T follicular helper cell (primary cell): ENCODE data around the gene GUCA1A.
"Not testable (repeated sequence)": the region's sequence is repeated elsewhere in the genome, so short reads cannot be mapped to it uniquely, and the experiment has no call there.

Experiments
- DNase-seq: peaks from one replicate; pipeline ENCODE4 v3.0.0-alpha.2; 2020; ENCODE audit warnings: low read depth

Gene GUCA1A

GRCh38 chr6:42177514-42178364 is 4.6 kb downstream of the GUCA1A start:
- no peak for DNase-seq

DNA sequence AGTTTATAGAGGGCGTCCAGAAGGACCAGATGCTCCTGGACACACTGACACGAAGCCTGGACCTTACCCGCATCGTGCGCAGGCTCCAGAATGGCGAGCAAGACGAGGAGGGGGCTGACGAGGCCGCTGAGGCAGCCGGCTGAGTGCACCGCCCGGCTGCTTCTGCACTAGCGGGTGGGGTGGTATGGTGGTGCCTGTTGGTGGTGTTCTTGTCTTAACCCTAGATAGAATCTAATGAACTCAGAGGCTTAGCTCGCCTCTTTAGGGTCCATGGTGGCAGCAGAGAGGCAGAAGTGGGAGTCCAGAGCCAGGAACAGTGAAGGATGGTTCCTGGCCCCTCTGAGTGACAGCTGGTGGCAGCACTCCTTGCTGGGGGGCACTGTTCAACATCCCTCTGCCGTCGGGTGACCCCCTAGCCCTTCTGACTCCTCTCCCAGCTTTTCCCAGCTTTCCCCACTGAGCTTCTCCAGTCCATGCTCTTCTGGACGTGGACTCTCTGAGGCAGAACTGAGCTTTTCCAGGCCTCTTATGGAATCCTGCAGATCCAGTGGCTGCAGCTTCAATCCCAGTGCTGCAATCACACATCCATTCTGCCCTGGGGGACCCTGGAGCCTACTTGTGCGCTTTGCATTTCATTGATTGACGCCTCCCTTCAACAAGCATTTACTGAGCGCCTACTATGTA is 6.2 kb downstream of the GUCA1A start:
- no peak for DNase-seq

GRCh38 chr6:42179945-42180313 is 6.8 kb downstream of the GUCA1A start:
- no peak for DNase-seq

GRCh38 chr6:42182101-42182500 is 8.9 kb downstream of the GUCA1A start:
- no peak for DNase-seq

DNA sequence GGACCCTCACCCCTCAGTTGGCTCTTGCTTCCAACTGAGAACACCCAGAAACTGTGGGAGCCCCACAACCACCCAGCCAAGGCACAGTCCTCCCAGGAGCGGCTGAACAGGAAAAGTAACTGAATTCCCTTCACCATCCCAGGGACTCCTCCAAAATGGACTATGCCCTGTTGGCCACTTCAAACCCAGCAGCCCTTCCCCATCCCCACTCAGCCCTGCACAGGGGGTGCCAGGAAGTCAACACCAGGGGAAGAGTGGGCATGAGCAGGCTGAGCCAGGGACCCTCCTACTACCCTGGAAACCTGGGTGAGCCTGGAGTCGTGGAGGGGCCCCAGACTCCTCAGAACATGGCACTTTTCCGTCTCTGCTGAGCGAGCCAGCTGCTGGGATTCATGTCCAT is 11.3 kb downstream of the GUCA1A start:
- no peak for DNase-seq

GRCh38 chr6:42185597-42185996 is 12.4 kb downstream of the GUCA1A start:
- DNase-seq: no peak

DNA sequence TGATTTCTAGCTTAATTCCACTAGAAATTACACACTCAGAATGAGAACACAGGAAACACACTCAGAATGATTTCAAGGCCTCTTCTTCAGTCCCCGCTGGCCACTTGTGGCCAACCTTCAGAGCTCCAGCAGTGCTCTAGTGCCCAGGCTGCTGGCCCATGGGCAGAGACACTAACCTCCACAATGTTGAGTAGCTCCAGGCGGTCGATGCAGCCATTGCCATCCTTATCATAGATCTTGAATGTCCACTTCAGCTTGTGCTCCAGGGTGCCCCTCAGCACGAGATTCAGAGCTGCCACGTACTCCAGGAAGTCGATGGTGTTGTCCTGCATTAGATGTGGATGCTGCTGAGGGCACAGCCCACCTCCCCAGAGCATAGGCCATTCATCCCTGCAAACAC is 15.2 kb downstream of the GUCA1A start:
- no peak for DNase-seq

DNA sequence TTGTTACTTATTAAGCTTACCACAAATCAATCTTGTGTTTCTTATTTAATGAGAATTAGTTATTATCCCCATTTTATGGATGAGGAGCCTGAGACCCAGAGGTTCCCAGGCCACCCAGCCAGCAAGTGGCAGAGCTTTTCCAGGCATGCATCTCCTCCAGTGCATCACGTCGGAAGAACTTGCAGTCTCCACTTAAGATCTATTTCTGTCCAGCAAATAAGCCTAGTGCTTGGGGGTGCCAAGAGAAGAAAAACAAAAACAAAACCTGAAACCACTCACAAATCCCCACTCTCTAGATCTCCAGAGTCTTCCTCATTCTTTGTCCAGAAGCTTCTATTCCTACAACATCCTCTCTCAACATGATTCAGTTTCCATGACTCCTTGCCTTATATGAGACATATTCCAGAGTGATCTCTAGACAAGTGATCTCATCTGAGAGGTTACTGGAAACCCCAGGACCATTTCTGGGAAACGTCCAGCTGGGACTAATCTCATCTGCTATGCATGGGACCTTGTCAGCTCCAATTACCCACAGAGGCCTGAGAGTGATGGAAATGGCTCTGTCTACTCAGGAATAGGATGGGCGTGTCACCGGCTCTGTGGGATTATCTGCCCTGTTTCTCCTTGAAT is 17.5 kb downstream of the GUCA1A start:
- no peak for DNase-seq

GRCh38 chr6:42192385-42192784 is 19.2 kb downstream of the GUCA1A start:
- not testable (repeated sequence) for DNase-seq

DNA sequence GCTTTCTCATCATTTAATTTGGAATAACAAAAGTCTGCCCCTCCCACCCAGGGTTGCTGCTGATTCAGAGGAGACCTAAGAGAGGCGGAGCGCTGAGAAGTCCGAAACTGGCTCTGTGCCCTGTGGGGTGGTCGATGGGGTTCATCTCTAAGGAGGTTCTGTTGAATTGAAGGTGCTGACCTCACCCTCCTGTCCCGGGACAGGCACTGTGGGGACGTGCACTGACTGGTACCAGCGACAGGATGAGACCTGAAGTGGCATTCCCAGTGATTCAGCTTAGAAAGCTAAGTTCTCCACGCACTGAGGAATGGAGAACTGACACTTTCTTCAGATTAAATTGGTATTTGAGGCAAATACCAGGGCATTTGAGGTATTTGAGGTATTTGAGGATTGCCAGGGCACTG is 20.3 kb downstream of the GUCA1A start:
- no peak for DNase-seq

- DNase-seq: no peak
These were observed 20.9 kb downstream of the GUCA1A start for GRCh38 chr6:42194056-42194455.

DNA sequence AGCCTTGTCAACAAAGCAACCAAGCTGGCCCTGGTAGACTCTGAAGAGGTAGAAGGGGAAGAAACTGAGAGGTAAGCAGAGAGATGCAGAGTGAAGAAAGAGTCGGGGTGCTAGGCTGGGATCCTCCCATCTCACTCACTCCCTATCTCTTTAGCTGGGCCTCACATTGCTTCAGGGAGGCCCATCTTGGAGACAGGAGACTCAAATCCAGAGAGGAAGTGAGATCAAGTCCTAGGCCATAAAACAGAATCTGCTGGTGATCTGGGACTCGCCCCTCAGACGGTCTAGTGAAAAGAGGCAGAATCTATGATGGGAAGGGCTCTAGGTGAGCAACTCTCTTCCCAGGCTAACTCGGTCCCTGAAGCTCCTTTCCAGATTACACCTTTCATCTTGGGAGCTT is 22.3 kb downstream of the GUCA1A start:
- DNase-seq: no peak

GRCh38 chr6:42197555-42198362 is 24.6 kb downstream of the GUCA1A start:
- DNase-seq: no peak

DNA sequence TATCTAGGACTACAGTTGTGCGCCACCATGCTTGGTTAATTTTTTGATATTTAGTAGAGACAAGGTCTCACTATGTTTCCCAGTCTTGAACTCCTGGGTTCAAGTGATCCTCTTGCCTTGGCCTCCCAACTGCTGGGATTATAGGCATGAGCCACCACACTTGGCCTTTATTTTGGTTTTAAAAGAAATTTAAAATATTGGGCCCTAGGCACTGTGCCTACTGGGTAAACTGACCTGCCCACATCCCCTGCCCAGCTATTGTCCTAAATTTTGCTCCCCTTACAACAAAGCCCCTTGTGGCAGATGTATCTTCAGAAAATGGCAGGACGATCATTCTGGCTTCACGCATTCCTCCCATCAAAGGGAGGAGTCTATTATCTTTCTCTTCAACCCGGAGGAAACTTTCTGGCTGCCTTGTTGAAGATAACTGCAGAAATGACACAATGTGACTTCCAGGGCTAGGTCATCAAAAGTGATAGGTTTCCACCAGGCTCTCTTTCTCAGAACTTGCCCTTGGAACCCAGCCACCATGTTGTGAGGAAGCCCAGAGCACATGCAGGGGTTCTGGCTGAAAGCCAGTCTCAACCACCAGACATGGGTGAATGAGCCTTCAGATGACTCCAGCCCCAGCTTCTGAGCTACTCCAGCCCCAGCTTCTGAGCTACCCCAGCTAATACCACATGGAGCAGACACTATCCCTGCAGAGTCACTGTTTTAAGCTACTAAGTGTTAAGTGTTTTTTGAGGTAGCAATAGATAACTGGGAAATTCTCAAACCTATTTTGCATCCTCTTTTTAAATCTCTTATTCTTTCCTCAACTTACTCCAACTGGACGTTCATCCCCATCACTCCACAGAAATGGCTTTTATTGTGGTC is 26.2 kb downstream of the GUCA1A start:
- no peak for DNase-seq

GRCh38 chr6:42200035-42200434 is 26.9 kb downstream of the GUCA1A start:
- DNase-seq: no peak

DNA sequence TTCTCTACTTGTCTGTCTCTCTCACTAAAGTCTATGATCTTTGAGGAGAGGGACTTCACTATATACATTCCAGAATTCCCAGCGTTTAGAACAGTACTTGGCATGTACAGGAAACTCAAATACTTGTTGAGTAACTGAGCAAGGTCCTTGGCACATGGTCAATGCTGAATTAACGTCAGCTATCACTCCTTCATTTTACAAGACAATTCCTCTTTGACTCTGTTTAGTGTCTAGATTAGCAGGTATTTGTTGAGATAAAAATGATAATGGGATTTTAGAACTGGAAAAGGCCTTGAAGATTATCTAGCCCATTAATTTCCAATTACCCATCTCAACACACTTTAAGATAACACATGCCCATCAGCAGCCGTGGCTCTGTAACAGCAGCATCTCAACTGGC is 28.2 kb downstream of the GUCA1A start:
- DNase-seq: no peak

- DNase-seq: not testable (repeated sequence)
These were observed 29.2 kb downstream of the GUCA1A start for GRCh38 chr6:42202131-42202915.

DNA sequence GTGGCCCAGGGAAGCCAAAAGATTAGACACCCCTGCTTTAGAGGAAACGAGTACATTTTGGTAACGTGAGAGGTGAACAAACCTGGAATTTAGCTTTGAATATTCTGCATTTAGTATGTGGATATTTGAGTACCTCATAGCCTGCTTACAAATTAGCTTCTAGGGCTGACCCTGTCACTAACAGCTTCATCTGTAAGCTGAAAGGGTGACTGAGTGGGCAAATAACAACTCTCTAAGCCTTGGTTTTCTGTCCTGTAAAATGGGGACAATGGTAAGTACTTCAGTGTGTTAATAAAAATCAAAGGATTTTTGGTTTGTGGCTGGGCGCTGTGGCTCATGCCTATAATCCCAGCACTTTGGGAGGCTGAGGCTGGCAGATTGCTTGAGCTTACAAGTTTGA is 30.0 kb downstream of the GUCA1A start:
- no peak for DNase-seq

GRCh38 chr6:42204768-42205282 is 31.7 kb downstream of the GUCA1A start:
- no peak for DNase-seq

- not testable (repeated sequence) for DNase-seq
These were observed 34.4 kb downstream of the GUCA1A start for GRCh38 chr6:42207559-42207958.
